ENCODE results near the gene ZSCAN5B. TPM values are rescaled to one million over a fixed set of nuclear protein-coding genes. Genes with fewer than 3 reads are reported as not detected.
A peak's percentile ranks its signal among the peaks of the same experiment; 100 is the strongest.
"Not testable (repeated sequence)": the region's sequence is repeated elsewhere in the genome, so short reads cannot be mapped to it uniquely, and the experiment has no call there.

Gene ZSCAN5B
- total RNA-seq, 1 donor from 2014 or later, result not detected

DNA sequence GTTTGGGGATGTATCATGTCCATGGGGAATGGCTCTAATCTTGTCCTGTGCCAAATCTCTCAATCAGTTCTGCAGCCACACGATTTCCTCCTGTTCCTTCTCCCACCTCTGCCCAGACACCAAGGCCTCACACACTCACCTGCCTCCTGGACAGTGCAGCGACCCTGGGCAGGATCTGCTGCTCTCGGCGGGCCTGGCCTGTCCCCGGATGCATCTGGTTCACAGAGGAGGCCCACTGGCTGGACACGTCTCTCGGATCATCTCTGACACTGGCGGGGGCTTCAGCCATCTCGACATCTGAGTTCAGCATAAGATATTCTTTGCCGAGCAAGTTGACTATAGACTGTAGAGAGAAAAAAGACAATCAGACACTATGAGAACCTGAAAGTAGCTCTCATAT lies 5.9 kb downstream of the ZSCAN5B start:
- DNase-seq (ENCODE audit: low spot score), result no peak
- H3K36me3 Mint-ChIP-seq (ENCODE audit: low read depth, unreplicated experiment), result no peaks in the 10 kb centered on the region
- TF ChIP-seq, protein P1, sequence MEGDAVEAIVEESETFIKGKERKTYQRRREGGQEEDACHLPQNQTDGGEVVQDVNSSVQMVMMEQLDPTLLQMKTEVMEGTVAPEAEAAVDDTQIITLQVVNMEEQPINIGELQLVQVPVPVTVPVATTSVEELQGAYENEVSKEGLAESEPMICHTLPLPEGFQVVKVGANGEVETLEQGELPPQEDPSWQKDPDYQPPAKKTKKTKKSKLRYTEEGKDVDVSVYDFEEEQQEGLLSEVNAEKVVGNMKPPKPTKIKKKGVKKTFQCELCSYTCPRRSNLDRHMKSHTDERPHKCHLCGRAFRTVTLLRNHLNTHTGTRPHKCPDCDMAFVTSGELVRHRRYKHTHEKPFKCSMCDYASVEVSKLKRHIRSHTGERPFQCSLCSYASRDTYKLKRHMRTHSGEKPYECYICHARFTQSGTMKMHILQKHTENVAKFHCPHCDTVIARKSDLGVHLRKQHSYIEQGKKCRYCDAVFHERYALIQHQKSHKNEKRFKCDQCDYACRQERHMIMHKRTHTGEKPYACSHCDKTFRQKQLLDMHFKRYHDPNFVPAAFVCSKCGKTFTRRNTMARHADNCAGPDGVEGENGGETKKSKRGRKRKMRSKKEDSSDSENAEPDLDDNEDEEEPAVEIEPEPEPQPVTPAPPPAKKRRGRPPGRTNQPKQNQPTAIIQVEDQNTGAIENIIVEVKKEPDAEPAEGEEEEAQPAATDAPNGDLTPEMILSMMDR (IDR thresholded peaks at IDR 0.05; ENCODE audit: unreplicated experiment), result no peak
- no peak overlapping the region for H3K4me3 Mint-ChIP-seq (ENCODE audit: unreplicated experiment)
- H3K27me3 Mint-ChIP-seq (ENCODE audit: unreplicated experiment), result peaks cover 4% of the 10 kb centered on the region
- H3K27ac Mint-ChIP-seq (ENCODE audit: unreplicated experiment), result no peak overlapping the region
- no peaks in the 10 kb centered on the region for H3K4me1 Mint-ChIP-seq (ENCODE audit: unreplicated experiment)
- no peaks in the 10 kb centered on the region for H3K9me3 Mint-ChIP-seq (ENCODE audit: unreplicated experiment)

DNA sequence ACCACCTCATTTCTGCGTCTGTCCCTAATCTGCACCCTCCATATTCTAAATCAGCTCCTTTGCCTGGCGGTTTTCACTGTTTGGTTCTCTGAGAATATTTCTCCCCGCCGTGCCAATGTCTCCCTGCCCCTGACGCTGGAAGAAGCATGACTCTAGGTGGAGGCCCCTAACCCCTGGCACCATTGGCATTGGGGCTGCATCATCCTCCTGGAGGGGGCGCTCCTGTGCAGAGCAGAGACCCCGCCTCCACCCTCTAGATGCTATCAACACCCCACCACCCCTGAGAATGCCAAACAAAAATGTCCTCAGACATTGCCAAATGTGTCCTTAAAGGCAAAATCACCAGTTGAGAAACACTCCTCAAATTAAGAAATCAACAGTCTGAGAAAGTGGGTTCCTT lies 6.5 kb downstream of the ZSCAN5B start:
- no peak overlapping the region for H3K27ac Mint-ChIP-seq (ENCODE audit: unreplicated experiment)
- no peaks in the 10 kb centered on the region for H3K4me1 Mint-ChIP-seq (ENCODE audit: unreplicated experiment)
- peaks cover 4% of the 10 kb centered on the region for H3K27me3 Mint-ChIP-seq (ENCODE audit: unreplicated experiment)
- no peak for DNase-seq (ENCODE audit: low spot score)
- TF ChIP-seq, protein P1 (IDR thresholded peaks at IDR 0.05; ENCODE audit: unreplicated experiment), result no peak
- H3K4me3 Mint-ChIP-seq (ENCODE audit: unreplicated experiment), result no peak overlapping the region
- H3K9me3 Mint-ChIP-seq (ENCODE audit: unreplicated experiment), result no peaks in the 10 kb centered on the region
- no peaks in the 10 kb centered on the region for H3K36me3 Mint-ChIP-seq (ENCODE audit: low read depth, unreplicated experiment)

DNA sequence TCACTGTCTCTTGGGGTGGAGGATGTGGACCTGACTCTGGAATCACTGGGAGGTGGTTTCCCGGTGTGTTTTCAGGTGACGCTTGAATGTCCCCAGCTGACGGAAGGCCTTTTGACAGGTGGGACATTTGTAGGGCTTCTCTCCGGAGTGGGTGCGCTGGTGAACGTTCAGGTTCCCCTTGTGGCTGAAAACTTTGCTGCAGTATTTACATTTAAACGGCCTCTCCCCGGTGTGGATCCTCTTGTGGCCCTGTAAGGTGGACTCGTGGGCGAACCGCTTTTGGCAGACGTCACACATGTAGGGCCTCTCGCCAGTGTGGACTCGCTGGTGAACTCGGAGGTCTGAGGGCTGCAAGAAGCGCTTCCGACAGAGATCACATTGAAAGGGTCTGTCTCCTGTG lies 7.8 kb downstream of the ZSCAN5B start:
- H3K9me3 Mint-ChIP-seq (ENCODE audit: unreplicated experiment), result no peaks in the 10 kb centered on the region
- no peaks in the 10 kb centered on the region for H3K36me3 Mint-ChIP-seq (ENCODE audit: low read depth, unreplicated experiment)
- no peak for DNase-seq (ENCODE audit: low spot score)
- no peaks in the 10 kb centered on the region for H3K4me1 Mint-ChIP-seq (ENCODE audit: unreplicated experiment)
- H3K27me3 Mint-ChIP-seq (ENCODE audit: unreplicated experiment), result peaks cover 4% of the 10 kb centered on the region
- no peak overlapping the region for H3K4me3 Mint-ChIP-seq (ENCODE audit: unreplicated experiment)
- no peak overlapping the region for H3K27ac Mint-ChIP-seq (ENCODE audit: unreplicated experiment)
- TF ChIP-seq, protein P1 (IDR thresholded peaks at IDR 0.05; ENCODE audit: unreplicated experiment), result no peak

DNA sequence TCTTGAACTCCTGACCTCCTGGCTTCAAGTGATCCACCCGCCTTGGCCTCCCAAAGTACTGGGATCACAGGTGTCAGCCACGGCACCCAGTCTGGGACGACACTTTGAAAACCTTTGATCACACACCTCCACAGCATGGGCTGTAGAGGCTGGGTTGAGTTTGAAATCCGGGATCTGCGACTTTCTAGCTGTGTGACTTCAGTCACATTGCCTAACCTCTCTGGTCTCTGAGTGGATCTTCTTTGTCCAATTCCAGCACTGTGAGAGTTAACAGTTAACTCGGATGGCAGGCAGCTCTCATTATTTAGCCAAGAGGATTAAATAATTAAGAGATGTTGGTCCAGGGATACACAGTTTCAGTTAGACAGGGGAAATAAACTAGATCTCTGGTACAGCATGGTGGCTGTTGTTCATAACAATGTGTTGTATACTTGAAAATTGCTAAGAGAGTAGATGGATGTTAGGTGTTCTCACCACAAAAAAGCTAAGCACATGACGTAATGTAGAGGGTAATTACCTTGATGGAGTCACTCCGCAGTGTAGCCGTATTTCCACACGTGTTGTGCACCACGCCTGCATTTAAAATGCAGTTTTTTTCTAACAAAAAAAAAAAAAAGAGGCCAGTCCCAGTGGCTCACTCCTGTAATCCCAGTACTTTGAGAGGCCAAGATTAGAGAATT lies 19.9 kb downstream of the ZSCAN5B start:
- Mint-ChIP-seq H3K9me3 (ENCODE audit: unreplicated experiment) (no peaks in the 10 kb centered on the region), H3K27me3 (ENCODE audit: unreplicated experiment) (peaks cover 13% of the 10 kb centered on the region), H3K4me3 (ENCODE audit: unreplicated experiment) (no peak overlapping the region), H3K4me1 (ENCODE audit: unreplicated experiment) (no peaks in the 10 kb centered on the region), H3K36me3 (ENCODE audit: low read depth, unreplicated experiment) (no peaks in the 10 kb centered on the region), H3K27ac (ENCODE audit: unreplicated experiment) (no peak overlapping the region)
- TF ChIP-seq, protein P1 (IDR thresholded peaks at IDR 0.05; ENCODE audit: unreplicated experiment), result no peak
- no peak for DNase-seq (ENCODE audit: low spot score)

DNA sequence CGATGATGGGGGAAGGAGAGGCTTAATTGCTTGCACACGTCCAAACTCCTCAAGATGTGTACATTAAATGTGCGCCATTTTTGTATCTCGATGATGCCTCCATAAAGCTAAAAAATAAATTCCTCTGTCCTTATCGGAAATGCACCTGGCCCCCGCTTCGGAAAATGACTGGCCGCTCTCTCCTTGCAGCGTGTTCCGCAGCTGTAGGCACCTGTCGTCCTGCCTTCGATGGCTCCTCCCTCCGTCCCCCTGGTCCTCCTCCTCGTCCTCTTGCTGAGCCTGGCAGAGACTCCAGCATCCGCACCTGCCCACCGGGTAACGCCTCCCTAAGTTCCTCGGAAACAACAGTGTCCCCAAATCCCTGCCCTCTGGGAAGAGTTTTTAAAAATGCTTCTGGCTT lies 20.7 kb downstream of the ZSCAN5B start:
- TF ChIP-seq, protein P1 (IDR thresholded peaks at IDR 0.05; ENCODE audit: unreplicated experiment), result no peak
- DNase-seq (ENCODE audit: low spot score), result no peak
- no peaks in the 10 kb centered on the region for H3K9me3 Mint-ChIP-seq (ENCODE audit: unreplicated experiment)
- H3K27ac Mint-ChIP-seq (ENCODE audit: unreplicated experiment), result peak overlapping the region; percentile 59
- no peaks in the 10 kb centered on the region for H3K4me1 Mint-ChIP-seq (ENCODE audit: unreplicated experiment)
- H3K4me3 Mint-ChIP-seq (ENCODE audit: unreplicated experiment), result no peak overlapping the region
- H3K36me3 Mint-ChIP-seq (ENCODE audit: low read depth, unreplicated experiment), result no peaks in the 10 kb centered on the region
- peaks cover 9% of the 10 kb centered on the region for H3K27me3 Mint-ChIP-seq (ENCODE audit: unreplicated experiment)

DNA sequence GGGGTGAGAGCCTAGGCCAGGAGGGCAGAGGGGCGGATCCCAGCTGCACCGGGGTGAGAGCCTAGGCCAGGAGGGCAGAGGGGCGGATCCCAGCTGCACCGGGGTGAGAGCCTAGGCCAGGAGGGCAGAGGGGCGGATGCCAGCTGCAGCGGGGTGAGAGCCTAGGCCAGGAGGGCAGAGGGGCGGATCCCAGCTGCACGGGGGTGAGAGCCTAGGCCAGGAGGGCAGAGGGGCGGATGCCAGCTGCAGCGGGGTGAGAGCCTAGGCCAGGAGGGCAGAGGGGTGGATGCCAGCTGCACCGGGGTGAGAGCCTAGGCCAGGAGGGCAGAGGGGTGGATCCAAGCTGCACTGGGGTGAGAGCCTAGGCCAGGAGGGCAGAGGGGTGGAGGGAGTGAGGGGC lies 21.3 kb downstream of the ZSCAN5B start:
- not testable (repeated sequence) for H3K9me3 Mint-ChIP-seq (ENCODE audit: unreplicated experiment); DNase-seq (ENCODE audit: low spot score); H3K4me3 Mint-ChIP-seq (ENCODE audit: unreplicated experiment); H3K27me3 Mint-ChIP-seq (ENCODE audit: unreplicated experiment); H3K36me3 Mint-ChIP-seq (ENCODE audit: low read depth, unreplicated experiment); H3K4me1 Mint-ChIP-seq (ENCODE audit: unreplicated experiment); H3K27ac Mint-ChIP-seq (ENCODE audit: unreplicated experiment)

DNA sequence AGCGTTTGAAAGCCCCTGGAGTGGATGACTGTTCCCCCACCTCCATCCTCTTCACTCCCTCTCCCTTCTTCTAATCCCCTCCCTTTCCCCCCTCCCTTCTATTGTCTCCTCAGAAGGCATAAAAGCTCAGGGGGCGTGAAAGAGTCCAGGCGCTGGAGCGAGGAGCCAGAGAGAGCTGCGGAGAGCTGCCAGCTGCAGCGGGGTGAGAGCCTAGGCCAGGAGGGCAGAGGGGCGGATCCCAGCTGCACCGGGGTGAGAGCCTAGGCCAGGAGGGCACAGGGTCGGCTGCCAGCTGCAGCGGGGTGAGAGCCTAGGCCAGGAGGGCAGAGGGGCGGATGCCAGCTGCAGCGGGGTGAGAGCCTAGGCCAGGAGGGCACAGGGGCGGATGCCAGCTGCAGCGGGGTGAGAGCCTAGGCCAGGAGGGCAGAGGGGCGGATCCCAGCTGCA lies 21.7 kb downstream of the ZSCAN5B start, which contains the start of gene GALP:
TSS of gene GALP (plus strand) at position 148 of the 447 bp plus-strand sequence. CDS start 1,101 bp downstream, outside the sequence.
- H3K36me3 Mint-ChIP-seq (ENCODE audit: low read depth, unreplicated experiment); H3K4me1 Mint-ChIP-seq (ENCODE audit: unreplicated experiment); H3K27me3 Mint-ChIP-seq (ENCODE audit: unreplicated experiment); DNase-seq (ENCODE audit: low spot score); H3K4me3 Mint-ChIP-seq (ENCODE audit: unreplicated experiment); H3K9me3 Mint-ChIP-seq (ENCODE audit: unreplicated experiment): not testable (repeated sequence)
- H3K27ac Mint-ChIP-seq (ENCODE audit: unreplicated experiment), result peak within 1 kb of the TSS; percentile 18
